ENCODE results near the gene TASL.
"Not testable (repeated sequence)": the region's sequence is repeated elsewhere in the genome, so short reads cannot be mapped to it uniquely, and the experiment has no call there.

The TASL gene

DNA sequence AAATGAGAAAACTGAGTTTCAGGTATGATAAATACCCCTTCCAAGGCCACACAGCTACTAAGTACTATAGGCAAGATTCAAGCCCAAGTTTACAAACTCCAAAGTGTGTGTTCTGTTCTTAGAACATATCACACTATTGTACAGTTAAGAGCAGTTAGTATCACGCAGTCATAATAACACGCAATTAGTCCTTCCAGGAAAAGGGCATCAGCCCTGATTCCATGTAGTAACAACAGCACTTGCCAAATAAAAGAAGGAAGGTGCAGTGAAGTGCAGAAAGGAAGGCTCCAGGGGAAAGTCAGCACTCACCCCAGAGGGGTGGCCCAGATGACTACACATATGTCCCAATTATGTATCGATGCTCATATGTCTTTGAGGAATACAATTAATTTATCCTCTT, 4.4 kb downstream of the TASL start:
- FAIRE-seq = no peak

DNA sequence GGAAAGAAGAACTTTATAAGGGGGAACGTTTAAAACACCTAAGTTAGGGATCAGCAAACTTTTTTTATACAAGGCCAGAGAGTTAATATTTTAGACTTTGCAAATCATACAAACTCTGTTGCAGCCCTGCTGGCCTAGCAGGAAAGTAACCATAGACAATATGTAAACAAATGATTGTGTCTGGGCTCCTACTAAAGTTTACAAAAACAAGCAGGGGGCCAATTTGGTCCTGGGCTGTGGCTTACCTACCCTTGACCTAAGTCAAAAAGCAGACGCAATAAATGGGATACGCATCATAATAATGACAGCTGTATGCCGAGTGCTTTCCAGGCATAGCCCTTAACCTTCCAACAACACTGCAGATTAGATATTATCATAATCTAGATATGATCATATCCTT, 4.9 kb downstream of the TASL start:
- no peak for FAIRE-seq

DNA sequence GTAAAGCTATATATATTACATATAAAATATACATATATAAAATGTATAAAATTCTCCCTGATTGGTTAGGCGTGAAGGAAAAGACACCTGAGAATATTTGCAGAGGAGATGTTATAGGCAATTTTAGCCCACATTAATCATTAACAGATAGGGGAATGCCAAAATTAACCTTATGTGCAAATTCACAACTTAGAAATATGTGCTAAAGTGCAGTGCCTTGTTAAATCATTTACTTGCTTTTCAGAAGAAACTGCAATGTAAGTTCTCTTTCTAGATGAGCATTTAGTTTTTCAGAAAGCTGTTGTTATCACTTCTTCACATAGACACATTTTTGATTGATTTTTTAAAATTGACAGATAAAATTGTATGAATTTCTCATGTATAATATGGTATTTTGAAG, 5.6 kb downstream of the TASL start:
- no peak for FAIRE-seq

DNA sequence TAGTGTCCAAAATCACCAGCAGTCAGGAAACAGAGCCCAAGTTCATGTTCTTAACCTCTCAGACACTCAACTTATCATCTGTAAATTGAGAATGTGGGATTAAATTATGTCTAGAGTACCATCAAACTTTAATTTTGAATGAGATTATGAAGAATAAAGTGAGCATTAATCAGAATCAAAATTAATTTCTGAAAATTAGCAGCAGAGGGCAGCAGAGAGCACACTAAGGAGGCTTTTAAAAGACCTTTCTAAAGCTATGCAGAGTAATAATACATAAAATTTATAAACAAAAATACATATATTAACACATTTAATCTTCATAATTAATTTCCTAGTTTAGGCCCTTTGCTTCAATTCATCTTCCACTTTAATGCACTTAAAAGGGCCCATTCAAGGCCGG, 7.1 kb downstream of the TASL start:
- FAIRE-seq = peak; percentile 96

DNA sequence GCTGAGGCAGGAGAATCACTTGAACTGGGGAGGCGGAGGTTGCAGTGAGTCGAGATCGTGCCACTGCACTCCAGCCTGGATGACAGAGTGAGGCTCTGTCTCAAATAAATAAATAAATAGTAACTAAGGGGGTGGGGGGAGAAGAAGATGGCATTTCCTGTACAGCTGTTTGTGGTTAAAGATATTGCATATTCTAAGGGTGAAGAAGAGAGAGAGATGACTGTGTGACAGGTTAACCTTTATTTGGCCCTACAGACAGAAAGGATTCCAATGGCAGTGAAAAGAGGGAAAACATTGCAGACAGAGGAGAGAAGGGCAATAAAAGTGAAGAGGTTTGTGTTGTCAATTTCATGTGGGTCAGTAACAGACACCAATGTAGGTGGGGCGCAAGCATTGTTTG, 9.4 kb downstream of the TASL start:
- FAIRE-seq = no peak

DNA sequence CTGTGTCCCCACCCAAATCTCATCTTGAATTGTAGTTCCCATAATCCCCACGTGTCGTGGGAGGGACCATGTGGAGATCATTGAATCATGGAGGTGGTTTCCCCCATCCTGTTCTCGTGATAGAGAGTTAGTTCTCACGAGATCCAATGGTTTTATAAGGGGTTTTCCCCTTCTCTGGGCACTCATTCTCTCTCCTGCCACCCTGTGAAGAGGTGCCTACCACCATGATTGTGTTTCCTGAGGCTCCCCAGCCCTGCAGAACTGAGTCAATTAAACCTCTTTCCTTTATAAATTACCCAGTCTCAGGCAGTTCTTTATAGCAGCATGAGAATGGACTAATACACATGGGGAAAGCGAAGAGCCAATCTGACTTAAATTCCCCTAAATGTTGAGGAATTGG, 14.5 kb downstream of the TASL start:
- not testable (repeated sequence) for FAIRE-seq

GRCh38 chrX:30561191-30561590, 16.4 kb downstream of the TASL start:
- FAIRE-seq = no peak

GRCh38 chrX:30538271-30538670, 39.3 kb downstream of the TASL start:
- no peak for FAIRE-seq

GRCh38 chrX:30533835-30534234, 43.7 kb downstream of the TASL start:
- no peak for FAIRE-seq

DNA sequence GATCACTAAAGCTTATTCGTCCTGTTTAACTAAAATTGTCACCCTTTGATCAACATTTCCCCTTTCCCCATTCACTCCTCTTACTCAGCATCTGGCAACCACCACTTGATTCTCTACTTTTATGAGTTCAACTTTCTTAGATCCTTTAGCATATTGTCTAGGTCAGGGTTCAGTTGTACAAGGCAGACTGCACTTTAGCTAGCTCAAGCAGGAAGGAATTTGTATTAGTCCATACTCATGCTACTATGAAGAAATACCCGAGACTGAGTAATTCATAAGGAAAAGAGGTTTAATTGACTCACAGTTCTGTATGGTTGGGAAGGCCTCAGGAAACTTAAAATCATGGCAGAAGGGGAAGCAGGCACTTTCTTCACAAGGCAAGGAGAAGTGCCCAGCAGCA, 44.3 kb downstream of the TASL start:
- FAIRE-seq = no peak

- FAIRE-seq = no peak
Observed at GRCh38 chrX:30530606-30531005, 47.0 kb downstream of the TASL start.

DNA sequence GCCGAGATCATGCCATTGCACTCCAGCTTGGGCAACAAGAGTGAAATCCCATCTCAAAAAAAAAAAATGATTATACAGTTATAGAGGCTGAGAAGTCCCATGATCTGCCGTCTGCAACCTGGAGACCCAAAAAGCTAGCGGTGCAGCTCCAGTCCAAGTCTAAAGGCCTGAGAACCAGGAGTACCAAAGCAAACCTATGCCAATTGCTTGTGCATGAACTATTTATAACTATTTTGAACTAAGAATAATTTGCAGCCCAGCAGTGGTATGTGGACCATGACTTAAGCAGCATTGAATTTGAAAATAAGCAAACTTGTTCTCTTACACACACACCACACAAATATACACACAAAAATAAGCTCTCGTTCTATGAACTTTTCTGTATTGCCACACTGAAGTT, 51.8 kb downstream of the TASL start:
- FAIRE-seq = no peak

GRCh38 chrX:30521440-30522182, 56.0 kb downstream of the TASL start:
- FAIRE-seq = no peak

DNA sequence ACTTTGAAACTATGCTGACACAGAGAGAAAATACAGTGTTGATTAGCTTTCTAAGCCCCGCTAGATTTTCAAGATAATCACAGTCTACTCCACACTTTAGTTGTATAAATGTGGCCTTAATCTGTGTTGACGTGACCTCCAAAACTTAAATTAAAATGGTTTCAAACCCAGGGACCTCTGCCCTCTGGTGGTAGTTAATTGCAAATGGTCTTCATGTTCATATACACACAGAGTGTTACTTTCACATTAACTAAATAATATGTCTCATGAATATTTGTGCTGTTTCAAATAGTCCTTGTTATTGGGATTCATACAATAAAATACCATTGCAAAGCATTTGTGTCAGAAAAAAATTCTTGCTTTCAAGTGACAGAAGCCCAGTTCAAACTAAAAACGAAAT, 64.3 kb downstream of the TASL start:
- no peak for FAIRE-seq
